ENCODE data around the gene C12orf75.

The C12orf75 gene

DNA sequence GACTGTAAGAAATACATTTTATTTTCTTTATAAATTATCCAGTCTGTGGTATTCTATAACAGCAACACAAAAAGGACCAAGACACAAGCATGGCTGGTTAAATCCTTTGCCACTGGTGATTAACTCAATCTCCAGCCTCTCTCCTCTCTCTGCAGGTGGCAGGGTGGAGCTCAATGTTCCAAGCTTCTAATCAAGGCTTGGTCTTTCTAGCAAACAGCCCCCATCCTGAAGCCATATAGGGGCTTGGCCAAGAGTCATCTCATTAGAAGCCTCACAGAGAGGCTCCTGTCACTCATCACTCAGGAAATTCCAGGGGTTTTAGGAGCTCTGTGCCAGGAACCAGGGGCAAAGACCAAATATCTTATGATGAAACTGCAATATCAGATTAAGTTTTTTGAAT, 12.0 kb downstream of the C12orf75 start:
- TF ChIP-seq, protein P1, sequence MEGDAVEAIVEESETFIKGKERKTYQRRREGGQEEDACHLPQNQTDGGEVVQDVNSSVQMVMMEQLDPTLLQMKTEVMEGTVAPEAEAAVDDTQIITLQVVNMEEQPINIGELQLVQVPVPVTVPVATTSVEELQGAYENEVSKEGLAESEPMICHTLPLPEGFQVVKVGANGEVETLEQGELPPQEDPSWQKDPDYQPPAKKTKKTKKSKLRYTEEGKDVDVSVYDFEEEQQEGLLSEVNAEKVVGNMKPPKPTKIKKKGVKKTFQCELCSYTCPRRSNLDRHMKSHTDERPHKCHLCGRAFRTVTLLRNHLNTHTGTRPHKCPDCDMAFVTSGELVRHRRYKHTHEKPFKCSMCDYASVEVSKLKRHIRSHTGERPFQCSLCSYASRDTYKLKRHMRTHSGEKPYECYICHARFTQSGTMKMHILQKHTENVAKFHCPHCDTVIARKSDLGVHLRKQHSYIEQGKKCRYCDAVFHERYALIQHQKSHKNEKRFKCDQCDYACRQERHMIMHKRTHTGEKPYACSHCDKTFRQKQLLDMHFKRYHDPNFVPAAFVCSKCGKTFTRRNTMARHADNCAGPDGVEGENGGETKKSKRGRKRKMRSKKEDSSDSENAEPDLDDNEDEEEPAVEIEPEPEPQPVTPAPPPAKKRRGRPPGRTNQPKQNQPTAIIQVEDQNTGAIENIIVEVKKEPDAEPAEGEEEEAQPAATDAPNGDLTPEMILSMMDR (IDR thresholded peaks at IDR 0.05), result no peak

DNA sequence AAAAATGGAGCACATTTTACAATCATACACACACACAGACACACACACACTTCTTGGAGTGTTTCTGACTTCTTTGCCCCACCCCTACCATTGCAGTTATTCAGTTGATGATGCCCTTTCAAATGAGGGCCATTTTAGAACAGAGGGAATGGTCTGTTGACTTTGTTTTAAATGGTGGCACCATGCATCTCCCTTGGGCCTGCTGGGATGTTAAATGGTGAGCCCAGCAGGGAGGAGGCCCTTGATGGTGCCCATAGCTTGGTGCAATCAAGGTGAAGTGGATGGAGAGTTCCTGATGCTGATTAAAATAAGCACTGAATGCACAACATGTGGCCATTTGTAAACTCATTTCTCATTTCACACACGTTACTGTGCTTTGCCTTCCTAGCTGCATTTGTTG, 13.3 kb downstream of the C12orf75 start:
- TF ChIP-seq, protein P1 (IDR thresholded peaks at IDR 0.05), result no peak

DNA sequence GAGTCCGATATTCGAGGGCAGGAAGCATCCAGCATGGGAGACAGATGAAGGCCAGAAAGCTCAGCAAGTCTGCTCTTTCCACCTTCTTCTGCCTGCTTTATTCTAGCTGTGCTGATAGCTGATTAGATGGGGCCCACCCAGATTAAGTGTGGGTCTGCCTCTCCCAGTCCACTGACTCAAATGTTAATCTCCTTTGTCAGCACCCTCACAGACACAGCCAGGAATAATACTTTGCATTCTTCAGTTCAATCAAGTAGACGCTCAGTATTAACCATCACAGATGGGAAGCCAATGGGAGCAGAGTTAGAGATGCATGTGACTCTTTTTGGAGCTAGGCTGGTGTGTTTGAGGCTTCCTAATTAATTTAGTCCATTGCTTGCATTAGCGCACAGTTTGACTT, 17.0 kb downstream of the C12orf75 start:
- TF ChIP-seq, protein P1 (IDR thresholded peaks at IDR 0.05), result no peak

DNA sequence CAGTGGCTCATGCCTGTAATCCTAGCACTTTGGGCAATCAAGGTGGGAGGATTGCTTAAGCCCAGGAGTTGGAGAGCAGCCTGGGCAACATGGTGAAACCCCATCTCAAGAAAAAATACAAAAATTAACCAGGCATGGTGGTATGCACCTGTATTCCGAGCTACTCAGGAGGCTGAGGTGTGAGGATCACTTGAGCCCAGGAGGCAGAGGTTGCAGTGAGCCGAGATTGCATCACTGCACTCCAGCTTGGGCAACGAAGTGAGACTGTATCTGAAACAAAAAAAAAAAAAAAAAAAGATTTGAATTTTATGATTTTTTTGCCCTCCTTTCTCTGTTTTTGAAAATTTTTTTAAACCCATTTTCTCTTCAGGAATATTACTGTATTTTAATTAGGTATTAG, 17.7 kb downstream of the C12orf75 start:
- TF ChIP-seq, protein P1 (IDR thresholded peaks at IDR 0.05), result no peak

DNA sequence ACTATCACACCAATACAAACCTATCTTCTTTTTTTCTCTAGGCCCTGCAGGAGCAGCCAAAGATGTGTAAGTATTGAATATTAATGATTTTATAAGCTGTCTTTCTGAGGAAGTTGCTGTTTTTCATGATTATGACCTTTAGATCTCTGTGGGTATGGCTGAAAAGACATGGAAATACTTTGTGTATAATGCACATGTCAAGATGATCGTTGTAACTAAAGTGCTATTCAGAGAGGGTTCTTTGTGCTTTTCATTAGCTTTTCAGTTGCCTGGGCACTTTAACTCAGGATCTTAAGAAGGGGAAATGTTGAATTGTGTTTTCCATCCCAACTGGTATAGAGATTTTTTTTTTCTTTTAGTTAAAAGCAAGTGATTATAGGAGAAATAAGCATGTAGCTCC, 18.1 kb downstream of the C12orf75 start:
- TF ChIP-seq, protein P1 (IDR thresholded peaks at IDR 0.05), result no peak

DNA sequence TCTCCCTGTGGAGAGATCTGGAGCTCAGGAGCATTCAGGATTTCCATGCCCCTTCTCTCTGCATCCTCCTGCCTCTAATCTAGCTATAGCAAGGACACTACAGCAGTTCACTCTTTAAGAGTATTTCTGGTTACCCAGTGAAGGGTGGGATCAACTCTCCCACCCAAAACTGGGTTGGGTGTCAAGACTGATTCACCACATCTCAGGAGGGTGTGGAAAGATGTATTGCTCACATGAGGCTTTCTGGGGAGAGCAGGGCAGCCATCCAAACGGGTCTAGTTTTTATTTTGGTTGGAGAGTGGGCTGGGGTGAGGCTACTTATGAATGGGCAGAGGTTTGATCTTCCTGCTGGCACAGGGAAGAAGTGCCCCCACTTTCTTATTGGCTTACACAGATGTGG, 18.6 kb downstream of the C12orf75 start:
- TF ChIP-seq, protein P1 (IDR thresholded peaks at IDR 0.05), result no peak

DNA sequence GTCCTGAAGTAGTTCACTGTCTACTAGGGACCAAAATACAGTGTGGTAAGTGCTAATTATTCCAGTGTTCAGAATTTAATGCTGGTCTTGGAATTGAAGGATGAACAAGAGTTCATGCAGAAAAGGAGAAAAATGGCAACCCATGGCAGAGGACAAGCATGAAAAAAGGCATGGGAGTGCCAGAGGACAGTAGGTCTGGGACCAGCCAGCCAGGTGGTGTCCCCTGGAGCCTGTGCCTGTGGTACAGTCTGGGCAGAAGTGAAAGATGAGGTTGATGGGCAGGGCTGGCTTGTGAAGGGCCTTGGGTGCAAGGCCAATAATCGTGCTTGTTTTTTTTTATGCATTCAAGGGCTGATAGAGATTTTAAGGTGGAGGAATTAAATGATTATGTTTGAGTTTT, 21.0 kb downstream of the C12orf75 start:
- TF ChIP-seq, protein P1 (IDR thresholded peaks at IDR 0.05), result no peak

DNA sequence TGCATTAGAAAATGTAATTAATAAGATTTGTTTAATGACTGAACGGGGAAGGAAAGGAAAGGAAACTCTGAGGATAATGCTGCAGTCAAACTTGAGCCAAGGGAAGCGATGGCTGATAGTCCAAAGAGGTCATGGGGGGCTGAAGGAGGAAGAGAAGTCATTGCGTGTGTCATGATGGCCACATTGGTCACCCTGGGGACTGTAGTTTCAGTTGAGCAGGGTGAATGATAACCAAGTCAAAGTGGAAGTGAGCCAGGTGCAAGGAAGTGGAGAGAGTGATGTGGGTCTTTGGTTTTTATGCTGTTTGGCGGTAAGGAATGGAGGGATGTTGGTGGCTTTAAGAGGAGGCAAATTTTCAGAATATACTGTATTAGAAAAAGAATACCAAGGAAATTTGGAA, 21.6 kb downstream of the C12orf75 start:
- TF ChIP-seq, protein P1 (IDR thresholded peaks at IDR 0.05), result no peak

Measured in LNCAP (cell line).